Jurkat, Clone E6-1 (cell line): ENCODE results near the gene SLC13A3.
A peak's percentile ranks its signal among the peaks of the same experiment; 100 is the strongest.
"Not testable (repeated sequence)": the region's sequence is repeated elsewhere in the genome, so short reads cannot be mapped to it uniquely, and the experiment has no call there.

ENCODE experiments used
- DNase-seq: peaks from one replicate; pipeline ENCODE4 v3.0.0-alpha.2; 2011; ENCODE audit warnings: low read depth, low spot score
- H3K4me3 ChIP-seq: 2 replicates; pipeline ENCODE4 v1.5.1; 2011; ENCODE audit warnings: mild to moderate bottlenecking, low read length, control low read depth, moderate library complexity

SLC13A3 gene

GRCh38 chr20:46682063-46682821, 31.0 kb upstream of the SLC13A3 start:
- no peak overlapping the region for H3K4me3 ChIP-seq
- no peak for DNase-seq

- DNase-seq: peak; percentile 58
- H3K4me3 ChIP-seq: no peak overlapping the region
Observed at GRCh38 chr20:46681032-46681854, 30.0 kb upstream of the SLC13A3 start.

DNA sequence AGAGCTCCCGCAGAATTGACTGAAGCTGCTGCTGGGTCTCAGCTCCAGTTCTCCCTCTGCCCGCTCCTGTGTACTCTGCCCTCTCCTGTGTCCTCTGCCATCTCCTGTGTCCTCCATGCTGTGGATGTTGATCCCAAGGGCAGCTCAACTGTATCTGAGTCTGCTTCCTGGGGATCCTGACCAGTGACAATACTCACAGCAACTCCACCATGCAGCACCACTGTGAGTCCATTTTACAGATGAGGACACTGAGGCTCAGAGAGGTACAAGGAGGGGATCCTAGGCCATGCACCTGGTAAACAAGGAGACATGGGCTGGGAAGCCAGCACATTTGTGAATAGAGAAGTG, 29.4 kb upstream of the SLC13A3 start:
- no peak overlapping the region for H3K4me3 ChIP-seq
- no peak for DNase-seq

DNA sequence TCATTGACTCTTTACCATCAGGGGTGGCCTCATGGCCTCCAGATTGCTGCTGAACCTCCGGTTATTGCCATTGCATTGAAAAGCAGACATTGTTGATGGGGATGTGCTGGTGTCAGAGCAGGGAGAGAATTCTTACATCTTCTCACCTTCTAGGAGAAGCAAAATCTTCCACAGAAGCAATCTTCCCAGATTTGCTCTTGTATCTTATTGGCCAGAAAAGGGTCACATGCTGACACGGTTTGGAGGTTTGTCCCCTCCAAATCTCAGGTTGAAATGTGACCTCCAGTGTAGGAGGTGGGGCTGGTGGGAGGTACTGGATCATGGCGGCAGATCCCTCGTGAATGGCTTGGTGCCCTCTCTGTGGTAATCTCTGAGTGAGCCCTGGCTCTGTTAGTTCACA, 27.3 kb upstream of the SLC13A3 start:
- DNase-seq: no peak
- H3K4me3 ChIP-seq: no peak overlapping the region

DNA sequence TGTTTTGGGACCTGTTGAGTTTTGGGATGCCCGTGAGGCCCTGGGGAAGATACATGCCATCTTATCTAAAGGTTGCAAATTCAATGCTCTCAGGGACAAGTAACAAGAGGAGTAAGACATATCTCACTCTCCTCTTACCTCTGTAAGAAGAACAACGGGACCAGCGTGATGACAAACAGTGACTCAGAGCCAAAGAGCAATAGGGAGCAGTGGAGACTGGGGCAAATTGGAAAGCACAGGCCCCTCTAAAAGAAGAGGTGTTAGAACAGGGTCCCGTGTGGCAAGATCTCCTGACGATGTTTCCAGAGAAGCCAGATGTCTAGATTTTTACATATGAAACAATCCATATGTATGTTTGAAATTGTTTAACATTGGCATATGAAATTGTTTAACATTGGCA, 26.3 kb upstream of the SLC13A3 start:
- no peak for DNase-seq
- H3K4me3 ChIP-seq: no peak overlapping the region

DNA sequence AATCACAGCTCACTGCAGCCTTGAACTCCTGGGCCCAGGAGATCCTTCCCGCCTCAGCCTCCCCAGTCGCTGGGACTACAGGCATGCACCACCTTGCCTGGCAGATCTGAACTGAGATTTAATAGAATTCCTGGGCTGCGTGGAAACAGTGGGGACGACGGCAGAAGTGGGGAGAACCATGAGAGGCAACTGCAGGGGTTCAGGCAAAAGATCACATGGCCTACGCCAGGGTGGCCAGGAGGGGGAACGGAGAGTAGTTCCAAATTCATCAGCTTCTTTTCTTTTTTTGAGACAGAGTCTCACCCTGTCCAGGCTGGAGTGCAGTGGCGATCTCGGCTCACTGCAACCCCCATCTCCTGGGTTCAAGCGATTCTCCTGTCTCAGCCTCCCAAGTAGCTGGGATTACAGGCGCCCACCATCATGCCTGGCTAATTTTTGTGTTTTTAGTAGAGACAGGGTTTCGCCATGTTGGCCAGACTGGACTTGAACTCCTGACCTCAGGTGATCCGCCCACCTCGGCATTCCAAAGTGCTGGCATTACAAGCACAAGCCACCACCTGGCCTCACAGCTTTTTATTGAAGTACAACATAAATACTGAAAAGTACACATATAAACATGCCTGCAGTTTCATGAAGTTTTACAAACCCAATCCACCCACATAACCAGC, 25.5 kb upstream of the SLC13A3 start:
- not testable (repeated sequence) for H3K4me3 ChIP-seq, DNase-seq

GRCh38 chr20:46674253-46675083, 23.2 kb upstream of the SLC13A3 start:
- no peak for DNase-seq
- no peak overlapping the region for H3K4me3 ChIP-seq

DNA sequence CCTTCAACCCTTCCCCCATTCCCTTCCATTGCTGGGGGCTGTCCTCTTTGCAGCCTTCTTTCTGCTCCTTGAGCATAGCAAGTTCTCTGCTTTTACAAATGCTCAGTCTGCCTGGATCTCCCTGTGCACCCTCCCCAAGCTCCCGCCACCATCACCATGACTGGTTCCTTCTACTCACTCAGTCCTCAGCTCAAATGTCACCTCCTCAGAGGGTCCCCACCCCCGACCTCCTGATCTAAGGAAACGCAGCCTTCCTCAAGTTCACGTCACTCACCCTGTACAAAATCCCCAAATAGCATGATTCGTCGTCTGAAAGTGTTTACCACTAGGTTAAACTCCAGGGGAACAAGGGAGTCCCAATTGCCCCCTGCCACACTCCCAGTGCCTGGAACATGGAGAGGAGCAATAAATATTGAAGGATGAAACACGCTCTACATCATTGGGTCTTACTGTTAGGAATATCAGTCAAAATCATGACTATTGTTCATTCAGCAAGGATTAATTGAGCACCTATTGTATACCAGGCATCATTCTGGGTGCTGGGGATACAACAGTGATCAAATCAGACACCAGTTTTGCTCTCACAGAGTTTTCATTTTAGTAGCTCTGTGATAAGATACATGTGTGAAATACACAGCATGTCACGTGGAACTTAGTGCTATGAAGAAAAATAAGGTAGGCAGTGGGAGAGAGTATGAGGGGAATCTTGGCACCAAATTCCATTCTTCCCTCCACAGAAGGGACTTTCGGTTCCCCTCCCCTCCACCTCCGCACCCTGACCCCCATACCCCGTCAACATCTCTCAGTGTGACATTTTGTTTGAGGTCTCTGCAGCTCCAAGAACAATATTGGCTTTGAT, 22.4 kb upstream of the SLC13A3 start:
- H3K4me3 ChIP-seq: no peak overlapping the region

DNA sequence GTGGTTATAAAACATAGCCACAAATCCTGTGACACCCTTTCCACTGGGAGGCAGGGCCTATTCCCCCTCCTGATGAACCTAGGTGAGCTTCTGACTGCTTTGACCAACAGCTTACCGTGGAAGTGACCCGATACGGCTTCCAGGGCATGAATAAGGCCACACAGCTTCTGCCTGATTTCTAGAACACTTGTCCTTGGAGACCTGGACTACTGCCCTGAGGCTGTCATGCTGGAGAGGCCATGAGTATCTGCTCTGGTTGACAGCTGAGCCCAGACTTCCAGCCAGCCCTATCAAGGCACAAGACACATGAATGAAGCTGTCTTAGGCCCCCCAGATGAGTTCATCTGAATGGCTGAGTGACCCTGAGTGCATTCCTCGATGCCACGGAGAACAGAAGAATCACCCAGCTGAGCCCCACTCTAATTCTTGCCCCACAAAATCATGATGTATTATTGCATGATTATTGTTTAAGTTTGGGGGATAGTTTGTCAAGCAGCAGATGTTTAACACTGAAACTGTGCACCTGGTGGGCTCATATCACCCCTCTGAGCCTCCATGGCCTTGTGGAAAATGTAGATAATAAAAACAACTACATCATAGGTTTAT, 21.4 kb upstream of the SLC13A3 start:
- no peak for DNase-seq
- no peak overlapping the region for H3K4me3 ChIP-seq

More for the DNA sequence above, 22.4 kb upstream of the SLC13A3 start:
- no peak for DNase-seq

DNA sequence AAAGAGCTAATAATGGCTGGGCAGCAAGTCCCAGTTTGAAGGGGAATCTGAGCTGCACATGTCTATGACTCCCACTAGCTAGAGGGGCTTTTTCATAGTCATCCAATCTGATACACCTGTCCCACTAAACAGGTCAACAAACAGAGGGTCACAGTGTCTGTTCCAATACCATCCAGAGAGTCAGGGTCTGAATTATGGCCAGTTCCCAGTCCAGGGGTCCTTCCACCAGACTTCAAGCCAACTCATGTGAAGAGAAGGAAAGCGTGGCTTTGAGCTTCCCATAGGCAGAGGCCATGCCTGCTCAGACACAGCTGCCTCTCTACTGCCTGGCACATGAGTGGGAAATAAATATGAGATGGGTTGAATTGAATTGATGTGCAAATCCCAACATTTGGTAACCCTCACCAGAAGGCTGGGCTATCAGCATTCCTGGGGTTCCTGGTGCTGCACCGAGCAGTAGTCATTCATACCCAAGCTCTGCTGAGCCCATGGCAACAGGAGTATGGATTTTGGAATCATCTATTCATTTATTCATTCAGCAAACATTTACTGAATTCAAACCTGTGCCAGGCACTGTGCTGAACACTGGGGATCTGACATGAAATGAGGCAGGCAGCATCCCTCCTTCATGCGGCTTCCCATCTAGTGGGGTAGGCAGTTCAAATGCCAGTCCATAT, 20.7 kb upstream of the SLC13A3 start:
- DNase-seq: no peak
- no peak overlapping the region for H3K4me3 ChIP-seq

GRCh38 chr20:46670585-46671584, 19.6 kb upstream of the SLC13A3 start:
- H3K4me3 ChIP-seq: no peak overlapping the region
- no peak for DNase-seq

DNA sequence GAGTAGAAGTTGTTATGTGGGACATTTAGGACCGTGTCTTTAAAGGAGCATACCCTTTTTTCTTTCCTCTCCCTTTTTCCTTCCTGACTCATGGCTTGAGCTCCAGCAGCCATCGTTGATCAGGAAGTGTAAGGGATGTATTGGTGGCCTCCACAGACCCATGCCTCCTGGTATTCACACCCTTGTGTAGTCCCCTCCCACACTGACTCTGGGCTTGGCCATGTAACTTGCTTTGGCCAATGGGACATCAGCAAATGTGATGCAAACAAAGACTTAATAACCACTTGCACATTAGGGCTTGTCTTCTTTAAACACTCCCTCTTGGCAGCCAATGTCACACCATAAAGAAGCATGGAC, 18.9 kb upstream of the SLC13A3 start:
- DNase-seq: no peak
- H3K4me3 ChIP-seq: no peak overlapping the region

GRCh38 chr20:46666818-46667515, 15.7 kb upstream of the SLC13A3 start:
- no peak overlapping the region for H3K4me3 ChIP-seq
- no peak for DNase-seq

- DNase-seq: no peak
- H3K4me3 ChIP-seq: no peak overlapping the region
Observed at GRCh38 chr20:46666306-46666705, 15.0 kb upstream of the SLC13A3 start.

- no peak overlapping the region for H3K4me3 ChIP-seq
- DNase-seq: no peak
Observed at GRCh38 chr20:46665602-46666001, 14.3 kb upstream of the SLC13A3 start.

GRCh38 chr20:46663531-46663930, 12.3 kb upstream of the SLC13A3 start:
- DNase-seq: no peak

More at GRCh38 chr20:46663531-46663930, 12.3 kb upstream of the SLC13A3 start:
- H3K4me3 ChIP-seq: no peak overlapping the region
